AG09309 (cell line): ENCODE measurements around the gene ETNK2.

ENCODE experiments used
- DNase-seq: peaks from one replicate; pipeline ENCODE4 v3.0.0-alpha.2; 2010; ENCODE audit warnings: low read depth
- H3K4me3 ChIP-seq: 2 replicates; pipeline ENCODE4 v1.5.1; 2011; ENCODE audit warnings: mild to moderate bottlenecking, low read depth, low read length, moderate library complexity; ENCODE audit not compliant: control insufficient read depth
- TF ChIP-seq, protein P1 (sequence below): IDR thresholded peaks from 2 replicates; pipeline ENCODE4 v1.5.1; 2011; ENCODE audit warnings: mild to moderate bottlenecking, low read depth, low read length, inconsistent platforms; ENCODE audit not compliant: insufficient read depth, control insufficient read depth; ENCODE audit errors: missing control alignments

The ETNK2 gene, protein sequence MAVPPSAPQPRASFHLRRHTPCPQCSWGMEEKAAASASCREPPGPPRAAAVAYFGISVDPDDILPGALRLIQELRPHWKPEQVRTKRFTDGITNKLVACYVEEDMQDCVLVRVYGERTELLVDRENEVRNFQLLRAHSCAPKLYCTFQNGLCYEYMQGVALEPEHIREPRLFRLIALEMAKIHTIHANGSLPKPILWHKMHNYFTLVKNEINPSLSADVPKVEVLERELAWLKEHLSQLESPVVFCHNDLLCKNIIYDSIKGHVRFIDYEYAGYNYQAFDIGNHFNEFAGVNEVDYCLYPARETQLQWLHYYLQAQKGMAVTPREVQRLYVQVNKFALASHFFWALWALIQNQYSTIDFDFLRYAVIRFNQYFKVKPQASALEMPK

DNA sequence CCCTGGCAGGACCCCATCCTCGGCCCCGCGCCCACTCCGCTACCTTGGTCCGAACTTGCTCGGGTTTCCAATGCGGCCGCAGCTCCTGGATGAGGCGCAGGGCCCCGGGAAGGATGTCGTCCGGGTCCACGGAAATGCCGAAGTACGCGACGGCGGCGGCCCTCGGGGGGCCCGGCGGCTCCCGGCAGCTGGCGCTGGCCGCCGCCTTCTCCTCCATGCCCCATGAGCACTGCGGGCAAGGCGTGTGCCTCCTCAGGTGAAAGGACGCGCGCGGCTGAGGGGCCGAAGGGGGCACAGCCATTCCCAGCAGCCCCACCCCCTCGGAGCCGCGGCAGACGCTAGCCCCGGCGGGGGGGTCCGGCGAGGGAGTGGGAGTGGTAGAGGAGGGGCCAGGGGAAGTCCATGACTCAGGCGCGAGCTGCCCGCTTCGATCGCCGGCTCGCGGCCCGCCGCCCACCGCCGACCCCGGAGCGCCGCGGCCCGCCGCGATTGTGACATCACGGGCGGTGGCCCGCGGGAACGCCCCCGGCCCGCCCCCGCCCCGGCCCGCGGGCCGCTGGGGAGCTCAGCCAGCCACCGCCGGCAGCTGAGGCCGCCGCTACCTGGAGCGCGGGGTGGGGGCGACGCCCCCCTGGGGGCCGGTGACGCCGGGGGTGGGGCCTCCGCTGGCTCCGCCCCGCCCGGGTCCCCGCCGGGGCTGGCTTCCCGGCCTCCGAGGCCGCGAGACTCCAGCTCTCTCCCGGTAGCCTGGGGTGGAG, at the start of gene ETNK2:
TSS of gene ETNK2 (minus strand) at position 493 of the 758 bp plus-strand sequence. CDS start at position 301, 192 bp downstream.
- TF ChIP-seq, protein P1, sequence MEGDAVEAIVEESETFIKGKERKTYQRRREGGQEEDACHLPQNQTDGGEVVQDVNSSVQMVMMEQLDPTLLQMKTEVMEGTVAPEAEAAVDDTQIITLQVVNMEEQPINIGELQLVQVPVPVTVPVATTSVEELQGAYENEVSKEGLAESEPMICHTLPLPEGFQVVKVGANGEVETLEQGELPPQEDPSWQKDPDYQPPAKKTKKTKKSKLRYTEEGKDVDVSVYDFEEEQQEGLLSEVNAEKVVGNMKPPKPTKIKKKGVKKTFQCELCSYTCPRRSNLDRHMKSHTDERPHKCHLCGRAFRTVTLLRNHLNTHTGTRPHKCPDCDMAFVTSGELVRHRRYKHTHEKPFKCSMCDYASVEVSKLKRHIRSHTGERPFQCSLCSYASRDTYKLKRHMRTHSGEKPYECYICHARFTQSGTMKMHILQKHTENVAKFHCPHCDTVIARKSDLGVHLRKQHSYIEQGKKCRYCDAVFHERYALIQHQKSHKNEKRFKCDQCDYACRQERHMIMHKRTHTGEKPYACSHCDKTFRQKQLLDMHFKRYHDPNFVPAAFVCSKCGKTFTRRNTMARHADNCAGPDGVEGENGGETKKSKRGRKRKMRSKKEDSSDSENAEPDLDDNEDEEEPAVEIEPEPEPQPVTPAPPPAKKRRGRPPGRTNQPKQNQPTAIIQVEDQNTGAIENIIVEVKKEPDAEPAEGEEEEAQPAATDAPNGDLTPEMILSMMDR = no peak
- peak within 1 kb of the TSS; percentile 58 for H3K4me3 ChIP-seq
- no peak for DNase-seq

DNA sequence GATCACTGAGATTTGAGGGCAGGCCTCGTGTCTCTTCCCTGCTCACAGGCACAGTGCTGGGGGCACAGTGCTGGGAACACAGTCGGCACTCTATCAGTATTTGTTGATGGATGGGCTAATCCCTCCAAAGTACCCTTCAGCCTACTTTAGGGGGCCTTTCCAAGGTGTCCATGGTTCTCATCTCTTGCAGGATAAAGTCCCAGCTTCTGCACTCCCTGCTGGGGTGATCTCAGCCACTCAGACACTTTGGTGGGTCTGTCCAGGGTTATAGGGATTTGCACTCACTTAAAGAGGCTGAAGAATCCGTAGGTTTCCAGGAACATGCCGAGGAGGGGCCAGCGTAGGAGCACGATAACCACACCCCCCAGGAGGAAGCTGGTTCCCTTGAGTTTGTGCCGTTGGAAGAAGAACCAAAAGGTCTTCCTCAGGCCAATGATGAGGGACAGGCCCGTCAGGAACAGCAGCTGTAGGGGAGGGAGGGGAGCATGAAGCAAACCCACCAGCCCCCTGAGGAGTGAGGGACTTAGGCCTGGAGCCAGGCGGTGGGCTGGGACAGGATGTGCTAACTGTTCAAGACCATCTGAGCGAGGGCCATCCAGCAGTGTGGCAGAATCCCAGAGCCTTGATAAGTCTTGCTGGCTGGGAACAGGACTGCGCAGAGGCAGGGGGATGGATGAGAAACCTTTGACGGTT, 49.6 kb upstream of the ETNK2 start:
- no peak for DNase-seq
- H3K4me3 ChIP-seq = no peak overlapping the region
- TF ChIP-seq, protein P1 = no peak

DNA sequence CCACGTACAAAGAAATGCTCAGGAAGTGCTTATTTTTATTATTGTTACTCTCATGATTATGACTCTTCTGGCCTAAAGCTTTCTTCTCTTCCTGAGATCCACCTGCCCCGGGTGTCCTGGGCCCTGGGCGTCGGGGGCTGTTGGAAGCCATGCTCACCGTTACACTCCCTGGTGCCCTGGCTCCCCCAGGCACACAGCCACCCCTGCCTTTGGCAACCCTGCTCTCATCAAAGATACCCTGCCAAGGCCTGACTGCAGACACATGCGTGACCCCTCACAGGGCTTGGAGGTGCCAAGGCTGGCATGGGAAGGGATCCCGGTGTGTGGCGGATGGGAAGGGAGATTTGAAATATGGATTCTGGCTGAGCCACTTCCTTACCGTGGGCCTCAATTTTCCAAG, 47.7 kb upstream of the ETNK2 start:
- no peak overlapping the region for H3K4me3 ChIP-seq
- DNase-seq = no peak
- TF ChIP-seq, protein P1 = no peak

DNA sequence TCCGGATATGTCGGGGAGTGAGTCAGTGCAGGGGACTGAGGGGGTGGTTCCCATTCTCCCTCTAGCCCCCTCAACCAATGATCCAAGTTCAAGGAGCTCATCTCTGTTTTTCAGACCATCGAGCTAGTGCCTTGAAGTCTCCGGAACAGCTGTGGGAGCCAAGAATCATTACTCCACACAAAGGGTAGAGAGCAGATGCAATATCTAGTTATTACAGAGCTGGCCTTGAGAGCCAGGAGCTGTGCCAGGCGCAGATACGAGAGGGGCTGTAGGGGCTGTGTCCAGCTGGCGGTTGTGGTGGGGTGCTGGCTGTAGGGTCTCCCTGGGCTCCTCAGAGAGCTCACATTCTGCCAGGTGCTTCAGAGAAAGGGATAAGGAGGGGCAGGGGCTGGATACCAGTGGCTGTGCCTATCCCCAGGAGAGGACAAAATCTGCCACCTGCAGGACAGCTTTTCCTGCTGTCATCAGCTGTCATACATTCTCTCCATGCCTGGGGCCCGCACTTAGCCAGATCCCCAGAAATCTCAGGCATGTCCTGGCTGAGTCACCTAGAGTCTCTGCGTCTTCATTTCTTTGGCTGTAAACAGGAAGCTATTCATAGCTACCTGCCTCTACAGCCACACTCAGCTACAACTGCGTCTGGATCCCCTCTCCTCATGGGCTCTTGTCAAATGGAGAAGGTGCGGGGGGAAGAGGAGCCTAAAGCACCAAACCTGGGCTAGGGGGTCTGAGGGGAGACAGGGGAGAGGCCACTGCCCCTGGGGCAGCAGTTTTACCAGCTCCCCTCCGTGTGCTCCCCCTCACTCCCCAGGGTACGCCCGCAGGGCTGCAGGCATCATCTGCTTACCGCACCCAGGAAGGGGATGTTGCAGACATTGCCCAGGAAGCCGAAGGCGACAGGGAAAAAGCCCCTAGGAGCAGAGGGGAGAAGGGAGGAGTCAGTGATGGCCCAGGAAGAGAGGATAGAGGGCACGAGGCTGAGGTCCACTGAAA, 46.8 kb upstream of the ETNK2 start:
- no peak overlapping the region for H3K4me3 ChIP-seq
- peak; percentile 32 for DNase-seq

DNA sequence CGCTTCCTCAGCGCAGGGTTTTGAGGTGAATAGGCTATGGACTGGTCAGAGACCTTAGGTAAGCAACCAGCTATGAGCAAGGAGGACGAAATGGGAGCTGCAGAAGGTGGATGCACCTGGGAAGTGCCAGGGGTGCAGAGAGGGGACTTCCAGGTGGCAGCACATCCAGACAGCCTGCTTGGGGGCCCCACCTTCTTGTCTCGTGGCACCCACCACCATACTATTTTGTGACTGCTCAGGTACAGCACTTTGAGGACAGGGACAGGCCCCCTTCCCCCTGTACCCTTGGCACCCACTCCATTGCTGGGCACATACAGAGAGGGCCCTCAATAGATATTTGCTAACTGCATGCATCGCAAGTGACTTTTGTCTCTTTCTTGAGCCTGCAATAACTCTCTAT, 45.2 kb upstream of the ETNK2 start:
- H3K4me3 ChIP-seq = no peak overlapping the region
- no peak for DNase-seq
- TF ChIP-seq, protein P1 = no peak

More for the DNA sequence above, 46.8 kb upstream of the ETNK2 start:
- TF ChIP-seq, protein P1 = peak; percentile 20
